DND-41 (cell line): ENCODE data around the gene UBXN1.

Experiments used
- ATAC-seq: fragments of 200-7000 bp; cut with Tn5 transposase; 3 replicates; pipeline ENCODE4 v1.9.1; 2021; ENCODE audit warnings: low read depth; ENCODE audit not compliant: insufficient read depth
- DNase-seq: peaks from one replicate; pipeline ENCODE4 v3.0.0-alpha.2; 2020
- H2AFZ ChIP-seq: 2 replicates; pipeline ENCODE4 v1.6.0; 2012; ENCODE audit warnings: low read depth, low read length
- H3K27ac ChIP-seq: 2 replicates; pipeline ENCODE4 v1.5.1; 2012; ENCODE audit warnings: low read length, inconsistent platforms
- H3K27me3 ChIP-seq: fragments of 200-600 bp; sonication (generic); 2 replicates; pipeline ENCODE4 v1.6.0; 2012; ENCODE audit warnings: low read length, mild to moderate bottlenecking, inconsistent platforms; ENCODE audit not compliant: insufficient read depth, poor library complexity
- H3K36me3 ChIP-seq: 2 replicates; pipeline ENCODE4 v1.5.1; 2012; ENCODE audit warnings: low read length, inconsistent platforms; ENCODE audit not compliant: insufficient read depth
- H3K4me1 ChIP-seq: 2 replicates; pipeline ENCODE4 v1.5.1; 2012; ENCODE audit warnings: mild to moderate bottlenecking, low read length; ENCODE audit not compliant: insufficient read depth
- H3K4me2 ChIP-seq: 2 replicates; pipeline ENCODE4 v1.6.0; 2012; ENCODE audit warnings: mild to moderate bottlenecking, moderate library complexity, low read length, inconsistent platforms; ENCODE audit not compliant: insufficient read depth
- H3K4me3 ChIP-seq, 2 experiments: fragments of 200-600 bp in 1 of 2; shearing (Covaris generic) in 1 of 2; 2 replicates each; pipeline ENCODE4 v1.5.1; 2012 to 2016; ENCODE audit warnings: inconsistent platforms in 2 of 2, low read length in 2 of 2, mild to moderate bottlenecking in 2 of 2, low read depth in 1 of 2, moderate library complexity in 1 of 2
- H3K79me2 ChIP-seq: 2 replicates; pipeline ENCODE4 v1.6.0; 2012; ENCODE audit warnings: low read length, inconsistent platforms; ENCODE audit not compliant: insufficient read depth
- H3K9ac ChIP-seq: 2 replicates; pipeline ENCODE4 v1.6.0; 2012; ENCODE audit warnings: low read depth, mild to moderate bottlenecking, inconsistent platforms, low read length, moderate library complexity
- H3K9me3 ChIP-seq: 2 replicates; pipeline ENCODE4 v1.5.1; 2012; ENCODE audit warnings: low read length, moderate library complexity, mild to moderate bottlenecking, inconsistent platforms; ENCODE audit not compliant: insufficient read depth, severe bottlenecking
- H4K20me1 ChIP-seq: 2 replicates; pipeline ENCODE4 v1.6.0; 2012; ENCODE audit warnings: low read length; ENCODE audit not compliant: insufficient read depth
- EZH2 ChIP-seq: IDR thresholded peaks from 3 replicates; pipeline ENCODE4 v1.6.1; 2012; ENCODE audit warnings: borderline replicate concordance, low read depth, mild to moderate bottlenecking, moderate library complexity, low read length, inconsistent platforms; ENCODE audit not compliant: severe bottlenecking
- TF ChIP-seq, protein P1 (sequence below): IDR thresholded peaks from 2 replicates; pipeline ENCODE4 v1.5.1; 2012; ENCODE audit warnings: borderline replicate concordance, low read length, moderate library complexity, mild to moderate bottlenecking; ENCODE audit not compliant: poor library complexity, severe bottlenecking; ENCODE audit errors: extremely low read depth

Gene UBXN1

DNA sequence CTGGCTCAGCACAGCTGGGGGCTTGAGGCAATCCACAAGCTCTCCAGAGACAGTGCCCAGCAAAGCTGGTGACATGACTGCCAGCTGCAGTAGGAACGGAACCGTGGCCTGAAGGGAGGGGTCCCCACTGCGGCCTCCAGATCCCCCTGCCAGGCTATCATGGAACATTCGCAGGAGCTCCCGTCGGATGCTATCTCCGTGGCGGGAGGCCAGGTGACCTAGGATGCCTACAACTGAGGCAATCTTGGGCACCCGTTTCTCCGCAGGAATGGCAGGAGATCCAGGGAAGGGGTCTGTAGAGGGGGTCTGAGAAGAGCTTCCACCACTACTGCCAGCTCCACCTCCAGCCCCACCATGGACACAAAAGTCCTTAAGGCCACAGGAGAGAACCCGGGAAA lies 29.9 kb downstream of the UBXN1 start:
- DNase-seq: no peak
- ATAC-seq: no peak
- Histone ChIP-seq H3K4me2 (no peak overlapping the region), H3K4me1 (peaks cover 54% of the 10 kb centered on the region), H3K9me3 (no peaks in the 10 kb centered on the region), H3K27ac (no peak overlapping the region), H3K9ac (no peak overlapping the region), H3K27me3 (no peaks in the 10 kb centered on the region), H3K4me3 (no peak overlapping the region), H2AFZ (no peak overlapping the region), H4K20me1 (peaks cover 12% of the 10 kb centered on the region), H3K79me2 (peaks cover 72% of the 10 kb centered on the region), H3K36me3 (peaks cover 38% of the 10 kb centered on the region)
- no peak for TF ChIP-seq EZH2
- TF ChIP-seq, protein P1, sequence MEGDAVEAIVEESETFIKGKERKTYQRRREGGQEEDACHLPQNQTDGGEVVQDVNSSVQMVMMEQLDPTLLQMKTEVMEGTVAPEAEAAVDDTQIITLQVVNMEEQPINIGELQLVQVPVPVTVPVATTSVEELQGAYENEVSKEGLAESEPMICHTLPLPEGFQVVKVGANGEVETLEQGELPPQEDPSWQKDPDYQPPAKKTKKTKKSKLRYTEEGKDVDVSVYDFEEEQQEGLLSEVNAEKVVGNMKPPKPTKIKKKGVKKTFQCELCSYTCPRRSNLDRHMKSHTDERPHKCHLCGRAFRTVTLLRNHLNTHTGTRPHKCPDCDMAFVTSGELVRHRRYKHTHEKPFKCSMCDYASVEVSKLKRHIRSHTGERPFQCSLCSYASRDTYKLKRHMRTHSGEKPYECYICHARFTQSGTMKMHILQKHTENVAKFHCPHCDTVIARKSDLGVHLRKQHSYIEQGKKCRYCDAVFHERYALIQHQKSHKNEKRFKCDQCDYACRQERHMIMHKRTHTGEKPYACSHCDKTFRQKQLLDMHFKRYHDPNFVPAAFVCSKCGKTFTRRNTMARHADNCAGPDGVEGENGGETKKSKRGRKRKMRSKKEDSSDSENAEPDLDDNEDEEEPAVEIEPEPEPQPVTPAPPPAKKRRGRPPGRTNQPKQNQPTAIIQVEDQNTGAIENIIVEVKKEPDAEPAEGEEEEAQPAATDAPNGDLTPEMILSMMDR: no peak

DNA sequence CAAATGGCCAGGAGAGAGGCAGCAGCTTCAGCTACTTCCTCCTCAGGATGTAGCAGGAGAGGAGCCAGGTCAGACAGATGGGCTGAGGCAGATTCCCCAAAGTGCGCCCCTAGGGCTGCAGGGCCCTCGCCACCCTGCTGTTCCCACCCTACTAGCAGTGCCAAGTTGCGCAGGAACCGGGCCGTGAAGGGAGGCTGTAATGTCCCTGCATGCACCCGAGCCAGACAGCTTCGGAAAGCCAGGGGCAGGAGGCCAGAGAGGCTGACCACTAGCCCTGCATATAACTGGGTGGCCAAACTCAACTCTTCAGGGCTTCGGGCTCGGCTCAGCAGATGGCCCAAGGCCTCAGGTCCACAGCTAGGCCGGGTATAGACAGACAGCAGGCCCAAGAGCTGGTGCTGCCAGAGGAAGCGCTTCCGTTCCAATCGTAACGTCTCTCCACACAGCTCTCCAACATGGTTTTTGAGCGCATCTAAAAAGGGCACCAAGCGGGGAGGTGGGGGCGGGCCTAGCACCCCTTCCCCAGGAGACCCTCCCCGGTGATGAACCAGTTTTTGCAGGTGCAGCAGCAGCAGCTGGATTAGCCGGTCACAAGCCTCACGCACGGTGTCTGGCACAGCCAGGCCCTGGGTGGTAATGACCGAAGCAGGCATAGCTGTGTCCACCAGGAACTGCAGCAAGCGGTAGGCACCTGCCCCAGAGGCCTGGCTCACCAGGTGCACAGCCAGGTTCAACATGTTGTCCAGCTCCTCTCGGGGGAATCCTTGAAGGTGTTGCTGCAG lies 30.5 kb downstream of the UBXN1 start:
- Histone ChIP-seq H4K20me1 (peaks cover 12% of the 10 kb centered on the region), H3K79me2 (peaks cover 78% of the 10 kb centered on the region), H3K36me3 (peaks cover 43% of the 10 kb centered on the region), H3K9ac (peak overlapping the region; percentile 43), H3K9me3 (no peaks in the 10 kb centered on the region), H3K4me1 (peaks cover 53% of the 10 kb centered on the region), H3K27me3 (no peaks in the 10 kb centered on the region), H2AFZ (no peak overlapping the region), H3K4me3 (no peak overlapping the region), H3K4me2 (no peak overlapping the region), H3K27ac (peak overlapping the region; percentile 2; the same call in 1 of the 2 replicates)
- DNase-seq: no peak
- ATAC-seq: no peak
- no peak for TF ChIP-seq EZH2
- TF ChIP-seq, protein P1: no peak

DNA sequence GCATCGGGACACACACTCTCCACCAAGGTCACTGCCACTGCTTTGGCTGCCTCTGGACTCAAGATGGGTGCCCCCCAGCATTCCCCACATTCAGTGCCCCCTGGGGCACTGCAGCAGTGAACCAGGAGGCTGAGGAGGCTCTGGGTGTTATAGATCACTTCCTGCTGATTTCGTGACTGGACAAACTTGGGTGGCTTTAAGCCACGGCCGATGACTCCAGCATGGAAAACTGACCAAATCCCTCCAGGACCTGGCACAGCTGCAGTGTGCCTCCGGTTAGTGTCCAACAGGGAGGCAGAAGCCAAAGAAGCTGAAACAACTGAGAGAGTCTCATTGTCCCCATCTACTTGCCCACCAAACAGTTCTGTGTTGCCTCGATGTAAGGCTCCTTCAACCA lies 31.3 kb downstream of the UBXN1 start:
- peaks cover 14% of the 10 kb centered on the region for H4K20me1 ChIP-seq
- ATAC-seq: no peak
- peak overlapping the region; percentile 70 for H3K4me2 ChIP-seq
- peak overlapping the region; percentile 66; the same call in 1 of the 2 replicates for H3K27ac ChIP-seq
- H3K4me1 ChIP-seq: peaks cover 51% of the 10 kb centered on the region
- H3K27me3 ChIP-seq: no peaks in the 10 kb centered on the region
- no peaks in the 10 kb centered on the region for H3K9me3 ChIP-seq
- DNase-seq: no peak
- no peak overlapping the region for H3K4me3 ChIP-seq
- H3K36me3 ChIP-seq: peaks cover 48% of the 10 kb centered on the region
- peak overlapping the region; percentile 43 for H3K9ac ChIP-seq
- TF ChIP-seq, protein P1: no peak
- peaks cover 81% of the 10 kb centered on the region for H3K79me2 ChIP-seq
- no peak overlapping the region for H2AFZ ChIP-seq
